CD4-positive, alpha-beta T cell treated with Interleukin-1 beta for 1 hour (primary cell): ENCODE results near the gene TPRA1.
"Not testable (repeated sequence)": the region's sequence is repeated elsewhere in the genome, so short reads cannot be mapped to it uniquely, and the experiment has no call there.

ENCODE experiments used
- DNase-seq, 2 donors: peaks; one replicate each; pipeline ENCODE4 v3.0.0-alpha.2; 2020 to 2022

TPRA1 gene

GRCh38 chr3:127615631-127616305, 25.2 kb upstream of the TPRA1 start:
- DNase-seq, result no peak

DNA sequence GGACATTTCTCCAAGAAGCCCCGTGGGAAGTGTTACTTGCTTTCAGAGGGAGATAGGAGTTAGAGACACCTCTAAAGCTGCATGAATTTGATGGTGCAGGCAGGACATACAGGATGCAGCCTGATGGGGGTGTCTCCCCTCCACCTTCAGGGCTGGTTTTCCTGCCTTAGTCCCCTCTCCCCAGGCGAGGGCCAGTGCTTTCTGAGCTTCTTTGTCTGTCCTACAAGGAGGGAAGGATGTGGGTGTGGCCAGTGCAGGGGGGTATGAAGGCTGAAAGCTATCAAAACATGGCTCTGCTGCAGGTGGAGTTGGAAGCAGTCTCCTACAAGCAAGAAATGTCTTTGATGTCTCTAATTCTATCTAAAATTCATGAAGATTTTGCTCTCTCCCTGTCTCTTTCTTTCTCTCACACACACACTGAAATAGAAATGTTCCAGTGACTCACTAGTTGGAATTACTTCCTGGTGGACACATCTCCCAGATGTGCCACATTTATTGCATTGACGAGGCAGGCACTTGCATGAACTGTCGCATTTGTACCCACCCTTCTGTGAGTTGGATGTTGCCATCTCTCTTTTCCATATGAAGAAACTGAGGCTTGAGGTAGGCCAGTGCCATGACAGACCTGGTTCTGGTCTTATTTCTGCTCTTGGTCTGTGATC, 24.5 kb upstream of the TPRA1 start:
- DNase-seq, result no peak

DNA sequence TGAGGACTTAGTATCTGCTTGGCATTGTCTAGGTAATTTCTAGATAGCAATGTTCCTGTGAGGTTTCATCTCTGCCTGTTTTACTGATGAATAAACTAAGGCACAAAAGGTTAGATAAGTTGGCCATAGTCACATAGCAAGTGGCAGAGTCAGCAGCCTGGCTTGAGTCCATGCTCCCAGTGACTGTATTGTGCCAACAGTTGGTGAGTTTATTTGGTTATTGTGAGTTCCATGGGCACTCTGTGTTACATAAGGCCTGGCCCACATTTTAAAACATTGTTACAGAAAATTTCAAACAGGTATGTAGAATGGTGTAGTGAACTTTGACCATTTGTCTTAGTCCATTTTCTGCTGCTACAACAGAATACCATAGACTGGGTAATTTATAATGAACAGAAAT, 22.9 kb upstream of the TPRA1 start:
- no peak for DNase-seq

DNA sequence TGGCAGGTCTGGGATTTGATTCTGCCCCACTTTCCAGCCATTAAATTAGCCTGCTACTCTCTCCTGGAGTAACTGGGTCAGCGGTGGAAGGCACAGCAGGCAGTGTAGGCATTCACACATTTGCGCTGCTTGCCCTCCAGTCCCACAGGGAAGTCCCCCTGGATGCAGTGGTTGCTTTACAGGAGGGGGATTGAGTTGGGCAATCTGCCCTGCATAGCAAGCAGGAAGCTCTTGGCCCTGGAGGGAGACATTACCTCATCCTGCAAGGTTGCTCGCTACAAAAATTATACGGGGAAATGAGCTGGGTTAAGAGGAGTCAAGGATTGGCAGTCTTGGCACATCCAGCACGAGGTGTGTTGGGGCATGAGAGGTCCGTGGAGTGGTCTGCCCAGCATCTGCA, 22.4 kb upstream of the TPRA1 start:
- DNase-seq, result no peak

- DNase-seq, result no peak
Observed at GRCh38 chr3:127611251-127611650, 20.7 kb upstream of the TPRA1 start.

DNA sequence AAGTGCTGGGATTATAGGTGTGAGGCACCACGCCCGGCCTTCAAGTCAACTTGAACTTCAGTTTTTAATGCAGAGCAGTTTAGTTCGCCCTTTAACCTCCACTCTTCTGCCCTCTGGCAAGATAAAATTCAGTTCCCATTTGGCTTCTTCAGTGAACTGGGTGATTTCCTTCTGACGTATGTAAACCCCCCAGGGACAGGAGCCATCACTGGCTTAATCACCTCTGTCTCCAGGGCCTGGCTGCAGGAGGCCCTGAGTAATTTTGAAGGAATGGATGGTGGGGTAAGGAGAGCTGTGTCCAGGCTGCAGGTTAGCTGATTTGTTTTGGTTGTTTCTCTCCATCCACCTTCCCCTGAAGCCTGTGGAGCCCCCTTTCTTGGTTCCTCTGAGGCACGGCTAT, 19.6 kb upstream of the TPRA1 start:
- no peak for DNase-seq

DNA sequence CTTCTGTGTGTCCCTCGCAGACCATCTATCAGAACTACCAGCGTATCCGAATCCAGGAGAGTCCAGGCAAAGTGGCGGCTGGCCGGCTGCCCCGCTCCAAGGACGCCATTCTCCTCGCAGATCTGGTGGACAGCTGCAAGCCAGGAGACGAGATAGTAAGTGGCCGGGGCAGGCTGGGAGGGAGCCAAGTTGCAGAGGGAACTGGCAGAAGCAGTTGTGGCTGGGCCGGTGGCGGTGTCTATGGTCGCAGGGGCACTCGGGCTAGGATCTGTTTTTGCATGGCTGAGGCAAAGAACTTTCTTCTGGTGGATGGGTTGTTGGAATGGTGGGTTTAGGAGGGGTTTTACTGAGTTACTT, 17.8 kb upstream of the TPRA1 start:
- no peak for DNase-seq

GRCh38 chr3:127607675-127608361, 17.3 kb upstream of the TPRA1 start:
- no peak for DNase-seq

- DNase-seq, result no peak
Observed at GRCh38 chr3:127606981-127607595, 16.6 kb upstream of the TPRA1 start.

DNA sequence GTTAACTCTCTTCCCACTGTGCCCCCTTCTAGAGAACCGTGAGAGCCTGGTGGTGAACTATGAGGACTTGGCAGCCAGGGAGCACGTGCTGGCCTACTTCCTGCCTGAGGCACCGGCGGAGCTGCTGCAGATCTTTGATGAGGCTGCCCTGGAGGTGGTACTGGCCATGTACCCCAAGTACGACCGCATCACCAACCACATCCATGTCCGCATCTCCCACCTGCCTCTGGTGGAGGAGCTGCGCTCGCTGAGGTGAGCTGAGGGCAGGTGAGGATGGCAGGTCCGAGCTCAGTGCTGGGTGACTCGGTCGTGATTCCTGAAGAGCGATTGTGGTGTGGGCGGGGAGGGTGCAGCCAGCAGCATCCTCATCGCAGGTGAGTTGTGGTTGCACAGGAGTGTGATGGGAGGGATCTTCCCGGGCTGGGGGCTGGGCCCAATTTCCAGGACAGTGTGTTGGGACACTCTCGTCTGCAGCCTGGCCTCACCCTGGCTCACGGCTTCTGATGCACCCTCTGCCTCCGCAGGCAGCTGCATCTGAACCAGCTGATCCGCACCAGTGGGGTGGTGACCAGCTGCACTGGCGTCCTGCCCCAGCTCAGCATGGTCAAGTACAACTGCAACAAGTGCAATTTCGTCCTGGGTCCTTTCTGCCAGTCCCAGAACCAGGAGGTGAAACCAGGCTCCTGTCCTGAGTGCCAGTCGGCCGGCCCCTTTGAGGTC, 15.7 kb upstream of the TPRA1 start:
- DNase-seq, result no peak

- not testable (repeated sequence) for DNase-seq
Observed at GRCh38 chr3:127605547-127605946, 15.0 kb upstream of the TPRA1 start.

DNA sequence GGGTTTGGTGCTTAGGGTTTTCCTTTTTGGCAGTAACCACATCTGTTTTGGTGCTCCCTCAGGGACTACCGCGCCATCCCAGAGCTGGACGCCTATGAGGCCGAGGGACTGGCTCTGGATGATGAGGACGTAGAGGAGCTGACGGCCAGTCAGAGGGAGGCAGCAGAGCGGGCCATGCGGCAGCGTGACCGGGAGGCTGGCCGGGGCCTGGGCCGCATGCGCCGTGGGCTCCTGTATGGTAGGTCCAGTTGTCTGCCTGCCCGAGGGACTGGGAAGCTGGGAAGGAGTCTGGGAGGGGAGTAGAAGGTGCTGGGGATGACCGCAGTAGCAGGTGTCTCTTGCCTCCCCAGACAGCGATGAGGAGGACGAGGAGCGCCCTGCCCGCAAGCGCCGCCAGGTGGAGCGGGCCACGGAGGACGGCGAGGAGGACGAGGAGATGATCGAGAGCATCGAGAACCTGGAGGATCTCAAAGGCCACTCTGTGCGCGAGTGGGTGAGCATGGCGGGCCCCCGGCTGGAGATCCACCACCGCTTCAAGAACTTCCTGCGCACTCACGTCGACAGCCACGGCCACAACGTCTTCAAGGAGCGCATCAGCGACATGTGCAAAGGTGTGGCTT, 14.1 kb upstream of the TPRA1 start:
- DNase-seq, result no peak

- DNase-seq, result no peak
Observed at GRCh38 chr3:127604035-127604434, 13.5 kb upstream of the TPRA1 start.

DNA sequence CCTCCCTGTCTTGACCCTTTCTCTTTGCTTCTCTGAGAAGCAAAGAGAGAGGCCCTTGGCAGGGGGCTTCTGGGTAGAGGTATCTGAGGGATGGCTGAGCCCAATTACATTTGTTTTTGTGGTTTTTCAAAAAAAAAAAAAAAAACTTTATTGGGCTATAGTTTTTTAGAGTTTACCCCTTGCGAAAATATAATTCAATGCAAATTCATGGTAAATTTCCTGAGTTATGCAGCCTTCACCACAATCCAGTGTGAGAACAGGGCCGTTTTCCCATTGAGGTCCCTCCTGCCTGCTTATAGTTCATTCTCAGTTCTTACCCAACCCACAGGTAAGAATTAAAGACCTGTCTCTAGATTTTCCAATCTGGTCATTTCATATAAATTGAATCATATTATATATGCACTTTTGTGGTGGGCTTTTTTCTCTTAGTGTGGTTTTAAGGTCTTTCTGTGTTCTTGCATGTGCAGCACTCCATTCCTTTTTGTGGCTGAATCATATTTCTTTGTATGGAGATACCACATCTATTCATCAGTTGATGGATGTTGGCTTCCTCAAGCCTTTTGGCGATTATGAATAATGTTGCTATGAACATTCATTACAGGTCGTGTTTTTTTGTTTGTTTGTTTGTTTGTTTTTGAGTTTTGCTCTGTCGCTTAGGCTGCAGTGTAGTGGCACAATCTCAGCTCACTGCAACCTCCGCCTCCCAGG, 10.4 kb upstream of the TPRA1 start:
- no peak for DNase-seq

GRCh38 chr3:127598841-127599570, 8.5 kb upstream of the TPRA1 start:
- no peak for DNase-seq

DNA sequence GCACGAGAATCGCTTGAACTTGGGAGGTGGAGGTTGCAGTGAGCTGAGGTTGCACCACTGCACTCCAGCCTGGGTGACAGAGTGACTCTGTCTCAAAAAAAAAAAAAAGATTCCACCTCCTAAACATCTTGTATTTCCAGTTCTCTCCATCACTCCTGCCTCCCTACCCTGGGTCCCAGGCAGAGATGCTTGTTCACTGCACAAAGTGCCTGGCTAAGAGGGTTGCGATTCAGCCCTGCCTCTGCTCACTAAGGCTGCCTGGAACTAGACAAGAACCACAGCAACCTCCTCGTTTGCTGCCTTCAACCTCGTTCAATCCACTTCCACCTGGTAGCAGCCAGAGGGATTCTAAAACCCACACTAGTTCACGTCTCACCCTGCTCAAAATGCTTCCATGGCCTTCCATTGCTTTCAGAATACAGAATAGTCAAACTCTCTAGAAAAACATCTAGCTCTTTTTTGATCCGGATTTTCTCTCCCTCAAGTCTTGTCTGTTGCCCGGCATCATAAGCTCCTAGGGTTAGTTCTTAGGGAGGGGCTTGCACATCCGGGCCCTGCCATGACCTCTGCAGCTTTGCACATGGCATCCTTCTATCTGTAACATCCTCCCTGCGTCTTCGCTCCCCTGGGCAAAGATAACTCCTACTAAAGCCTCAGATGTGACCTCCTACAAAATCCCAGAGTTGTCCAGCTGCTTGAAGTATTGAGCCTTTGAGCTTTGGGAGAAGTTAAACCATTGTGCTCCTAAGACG, 6.7 kb upstream of the TPRA1 start:
- no peak for DNase-seq

GRCh38 chr3:127595303-127595702, 4.8 kb upstream of the TPRA1 start:
- DNase-seq, result no peak

- DNase-seq, result no peak
Observed at GRCh38 chr3:127593178-127593577, 2.6 kb upstream of the TPRA1 start.

DNA sequence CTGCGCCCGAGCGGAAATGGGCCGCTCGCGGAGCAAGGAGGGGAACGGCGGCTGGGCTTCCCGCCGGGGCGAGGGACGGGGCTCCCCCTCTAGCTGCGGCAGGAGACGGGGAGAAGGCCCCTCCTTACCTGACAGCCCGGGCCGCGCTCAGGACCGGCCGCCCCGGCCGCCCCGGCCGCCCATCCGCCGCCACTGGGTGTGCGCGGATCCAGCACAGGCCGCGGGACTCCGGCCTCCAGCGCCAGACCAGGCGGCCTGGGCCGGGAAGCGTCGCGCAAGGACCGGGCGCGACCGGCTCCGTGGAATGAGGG, 296 bp downstream of the TPRA1 start:
- DNase-seq, result no peak

DNA sequence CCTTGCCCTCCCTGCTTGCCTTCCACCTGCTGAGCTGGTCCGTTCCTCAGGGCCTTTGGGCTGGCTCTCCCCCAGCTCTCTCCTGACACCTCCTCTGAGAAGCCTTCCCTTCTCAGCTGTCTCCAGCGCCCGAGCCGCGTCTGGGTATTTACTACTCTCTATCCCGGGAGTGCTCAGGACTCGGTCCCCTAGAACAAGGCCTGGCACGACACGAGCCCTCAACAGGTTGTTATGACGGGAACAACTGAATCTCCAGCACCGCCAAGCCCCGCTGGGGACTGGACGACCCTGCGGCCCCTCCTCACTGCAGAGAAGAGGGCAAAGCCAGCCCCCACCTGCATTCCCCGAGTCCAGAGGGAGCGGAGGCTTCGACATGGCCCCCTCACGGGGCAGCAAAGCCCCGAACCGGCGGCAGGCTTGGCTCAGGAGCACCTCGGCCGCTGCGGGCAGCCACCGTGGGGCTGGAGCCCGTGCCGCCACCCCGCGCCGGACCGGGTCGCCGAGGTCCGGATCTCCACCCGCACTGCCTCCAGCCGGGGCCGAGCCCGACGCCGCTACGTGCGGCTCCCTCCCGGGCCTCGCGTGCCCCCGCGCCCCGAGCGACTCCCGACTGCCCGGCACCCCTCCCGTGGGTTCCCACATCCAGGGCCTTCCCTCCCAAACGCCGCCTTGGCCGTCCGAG, 792 bp downstream of the TPRA1 start:
- no peak for DNase-seq
